ENCODE data around the gene PRH2. TPM values are rescaled to one million over a fixed set of nuclear protein-coding genes. Genes with fewer than 3 reads are reported as not detected.

The PRH2 gene
- total and polyA plus RNA-seq, 2 experiments from 2014 or later = 0.36 to 0.69 TPM

DNA sequence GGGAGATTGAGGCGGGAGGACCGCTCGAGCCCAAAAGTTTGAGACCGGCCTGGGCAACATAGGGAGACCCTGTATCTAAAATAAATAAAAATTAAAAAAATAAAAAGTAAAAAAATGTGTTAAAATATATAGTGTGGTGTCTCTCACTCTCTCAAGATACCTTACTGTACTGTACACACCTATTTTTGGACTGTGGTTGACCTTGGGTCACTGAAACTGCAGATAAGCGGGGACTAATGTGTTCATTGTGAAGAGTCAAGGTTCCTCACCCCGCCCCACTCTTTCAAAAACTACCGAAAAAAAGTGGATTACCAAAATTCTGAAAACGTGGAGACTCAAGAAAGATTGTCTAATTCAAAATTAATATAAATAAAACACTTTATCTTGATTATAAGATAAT is 18.7 kb upstream of the PRH2 start:
- Histone ChIP-seq H2AFZ (no peak overlapping the region), H3K4me1 (ENCODE audit: insufficient read depth) (peaks cover 13% of the 10 kb centered on the region), H3K9me2 (ENCODE audit: insufficient read depth) (no peaks in the 10 kb centered on the region), H3K4me3 (no peak overlapping the region), H3K79me2 (replicated peaks; ENCODE audit: insufficient read depth) (no peaks in the 10 kb centered on the region), H3K36me3 (ENCODE audit: insufficient read depth) (no peaks in the 10 kb centered on the region), H3K27ac (ENCODE audit: low read depth) (no peak overlapping the region), H3K4me2 (no peak overlapping the region), H3K27me3 (ENCODE audit: insufficient read depth) (no peaks in the 10 kb centered on the region), H3F3A (replicated peaks; ENCODE audit: low read depth) (no peaks in the 10 kb centered on the region), H4K20me1 (replicated peaks; ENCODE audit: insufficient read depth) (no peaks in the 10 kb centered on the region)
- Mint-ChIP-seq H3K27me3 (ENCODE audit: insufficient read depth, low read depth, poor library complexity) (no peaks in the 10 kb centered on the region), H3K9me3 (no peaks in the 10 kb centered on the region; the same call in 1 of the 3 replicates), H3K4me1 (peaks cover 6% of the 10 kb centered on the region), H3K36me3 (ENCODE audit: low read depth) (peaks cover 3% of the 10 kb centered on the region; the same call in 2 of the 3 replicates), H3K27ac (no peak overlapping the region), H3K4me3 (no peak overlapping the region)
- no peak for DNase-seq (ENCODE audit: low spot score)
- TF ChIP-seq POLR2AphosphoS5 (IDR thresholded peaks at IDR 0.05; ENCODE audit: low read depth) (no peak), ETS1 (IDR thresholded peaks at IDR 0.05) (no peak), NANOG (IDR thresholded peaks at IDR 0.05; ENCODE audit: borderline replicate concordance) (no peak), EZH2 (IDR thresholded peaks at IDR 0.05; ENCODE audit: low read depth, unreplicated experiment) (no peak), ZNF114 (CRISPR knock-in tag; IDR thresholded peaks at IDR 0.05) (no peak)
- TF ChIP-seq, protein P1, sequence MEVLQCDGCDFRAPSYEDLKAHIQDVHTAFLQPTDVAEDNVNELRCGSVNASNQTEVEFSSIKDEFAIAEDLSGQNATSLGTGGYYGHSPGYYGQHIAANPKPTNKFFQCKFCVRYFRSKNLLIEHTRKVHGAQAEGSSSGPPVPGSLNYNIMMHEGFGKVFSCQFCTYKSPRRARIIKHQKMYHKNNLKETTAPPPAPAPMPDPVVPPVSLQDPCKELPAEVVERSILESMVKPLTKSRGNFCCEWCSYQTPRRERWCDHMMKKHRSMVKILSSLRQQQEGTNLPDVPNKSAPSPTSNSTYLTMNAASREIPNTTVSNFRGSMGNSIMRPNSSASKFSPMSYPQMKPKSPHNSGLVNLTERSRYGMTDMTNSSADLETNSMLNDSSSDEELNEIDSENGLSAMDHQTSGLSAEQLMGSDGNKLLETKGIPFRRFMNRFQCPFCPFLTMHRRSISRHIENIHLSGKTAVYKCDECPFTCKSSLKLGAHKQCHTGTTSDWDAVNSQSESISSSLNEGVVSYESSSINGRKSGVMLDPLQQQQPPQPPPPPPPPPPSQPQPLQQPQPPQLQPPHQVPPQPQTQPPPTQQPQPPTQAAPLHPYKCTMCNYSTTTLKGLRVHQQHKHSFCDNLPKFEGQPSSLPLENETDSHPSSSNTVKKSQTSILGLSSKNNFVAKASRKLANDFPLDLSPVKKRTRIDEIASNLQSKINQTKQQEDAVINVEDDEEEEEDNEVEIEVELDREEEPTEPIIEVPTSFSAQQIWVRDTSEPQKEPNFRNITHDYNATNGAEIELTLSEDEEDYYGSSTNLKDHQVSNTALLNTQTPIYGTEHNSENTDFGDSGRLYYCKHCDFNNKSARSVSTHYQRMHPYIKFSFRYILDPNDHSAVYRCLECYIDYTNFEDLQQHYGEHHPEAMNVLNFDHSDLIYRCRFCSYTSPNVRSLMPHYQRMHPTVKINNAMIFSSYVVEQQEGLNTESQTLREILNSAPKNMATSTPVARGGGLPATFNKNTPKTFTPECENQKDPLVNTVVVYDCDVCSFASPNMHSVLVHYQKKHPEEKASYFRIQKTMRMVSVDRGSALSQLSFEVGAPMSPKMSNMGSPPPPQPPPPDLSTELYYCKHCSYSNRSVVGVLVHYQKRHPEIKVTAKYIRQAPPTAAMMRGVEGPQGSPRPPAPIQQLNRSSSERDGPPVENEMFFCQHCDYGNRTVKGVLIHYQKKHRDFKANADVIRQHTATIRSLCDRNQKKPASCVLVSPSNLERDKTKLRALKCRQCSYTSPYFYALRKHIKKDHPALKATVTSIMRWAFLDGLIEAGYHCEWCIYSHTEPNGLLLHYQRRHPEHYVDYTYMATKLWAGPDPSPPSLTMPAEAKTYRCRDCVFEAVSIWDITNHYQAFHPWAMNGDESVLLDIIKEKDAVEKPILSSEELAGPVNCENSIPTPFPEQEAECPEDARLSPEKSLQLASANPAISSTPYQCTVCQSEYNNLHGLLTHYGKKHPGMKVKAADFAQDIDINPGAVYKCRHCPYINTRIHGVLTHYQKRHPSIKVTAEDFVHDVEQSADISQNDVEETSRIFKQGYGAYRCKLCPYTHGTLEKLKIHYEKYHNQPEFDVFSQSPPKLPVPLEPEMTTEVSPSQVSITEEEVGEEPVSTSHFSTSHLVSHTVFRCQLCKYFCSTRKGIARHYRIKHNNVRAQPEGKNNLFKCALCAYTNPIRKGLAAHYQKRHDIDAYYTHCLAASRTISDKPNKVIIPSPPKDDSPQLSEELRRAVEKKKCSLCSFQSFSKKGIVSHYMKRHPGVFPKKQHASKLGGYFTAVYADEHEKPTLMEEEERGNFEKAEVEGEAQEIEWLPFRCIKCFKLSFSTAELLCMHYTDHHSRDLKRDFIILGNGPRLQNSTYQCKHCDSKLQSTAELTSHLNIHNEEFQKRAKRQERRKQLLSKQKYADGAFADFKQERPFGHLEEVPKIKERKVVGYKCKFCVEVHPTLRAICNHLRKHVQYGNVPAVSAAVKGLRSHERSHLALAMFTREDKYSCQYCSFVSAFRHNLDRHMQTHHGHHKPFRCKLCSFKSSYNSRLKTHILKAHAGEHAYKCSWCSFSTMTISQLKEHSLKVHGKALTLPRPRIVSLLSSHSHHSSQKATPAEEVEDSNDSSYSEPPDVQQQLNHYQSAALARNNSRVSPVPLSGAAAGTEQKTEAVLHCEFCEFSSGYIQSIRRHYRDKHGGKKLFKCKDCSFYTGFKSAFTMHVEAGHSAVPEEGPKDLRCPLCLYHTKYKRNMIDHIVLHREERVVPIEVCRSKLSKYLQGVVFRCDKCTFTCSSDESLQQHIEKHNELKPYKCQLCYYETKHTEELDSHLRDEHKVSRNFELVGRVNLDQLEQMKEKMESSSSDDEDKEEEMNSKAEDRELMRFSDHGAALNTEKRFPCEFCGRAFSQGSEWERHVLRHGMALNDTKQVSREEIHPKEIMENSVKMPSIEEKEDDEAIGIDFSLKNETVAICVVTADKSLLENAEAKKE (CRISPR knock-in tag; IDR thresholded peaks at IDR 0.05) = no peak
- ATAC-seq = no peak

All from GM23338 (cell line).